Naive B cell (primary cell): ENCODE data around the gene PRKCA. TPM values are rescaled to one million over a fixed set of nuclear protein-coding genes. Genes with fewer than 3 reads are reported as not detected.
"Not testable (repeated sequence)": the region's sequence is repeated elsewhere in the genome, so short reads cannot be mapped to it uniquely, and the experiment has no call there.

ENCODE experiments used
- ATAC-seq, 2 donors: fragments of 150-1000 bp; cut with Tn5 transposase; 2 replicates each; pipeline ENCODE4 v1.10.0; 2021; ENCODE audit warnings: low read depth in 2 of 2, mild to moderate bottlenecking in 2 of 2, moderate library complexity in 2 of 2
- DNase-seq: peaks from one replicate; pipeline ENCODE4 v3.0.0; 2022
- H3K27ac Mint-ChIP-seq, 6 donors: one replicate each; pipeline ENCODE4 v1.8.0; 2020 to 2022; ENCODE audit warnings: mild to moderate bottlenecking in 6 of 6, mixed read lengths in 6 of 6, moderate library complexity in 5 of 6, inconsistent platforms in 2 of 6
- H3K27me3 Mint-ChIP-seq, 3 donors: one replicate each; pipeline ENCODE4 v1.8.0; 2021 to 2022; ENCODE audit warnings: mixed read lengths in 3 of 3, mild to moderate bottlenecking in 1 of 3
- H3K36me3 Mint-ChIP-seq, 2 donors: one replicate each; pipeline ENCODE4 v1.8.0; 2020 to 2022; ENCODE audit warnings: mixed read lengths in 2 of 2, inconsistent platforms in 1 of 2, mild to moderate bottlenecking in 1 of 2
- H3K4me1 Mint-ChIP-seq, 3 donors: one replicate each; pipeline ENCODE4 v1.8.0; 2020 to 2022; ENCODE audit warnings: mixed read lengths in 3 of 3, inconsistent platforms in 1 of 3, mild to moderate bottlenecking in 1 of 3, moderate library complexity in 1 of 3
- H3K4me3 Mint-ChIP-seq, 8 donors: one replicate each; pipeline ENCODE4 v1.8.0; 2020 to 2022; ENCODE audit warnings: mild to moderate bottlenecking in 8 of 8, mixed read lengths in 8 of 8, moderate library complexity in 8 of 8, inconsistent platforms in 2 of 8
- H3K9me3 Mint-ChIP-seq, 7 donors: one replicate each; pipeline ENCODE4 v1.8.0; 2020 to 2022; ENCODE audit warnings: mixed read lengths in 7 of 7, mild to moderate bottlenecking in 5 of 7, inconsistent platforms in 2 of 7, moderate library complexity in 1 of 7
- polyA plus RNA-seq, 6 donors: library from polyadenylated mRNA; unstranded; fragments of 300-500 nt; fragmentation: Illumina TruSeq; gene quantifications; one replicate each; pipeline ENCODE4 v1.2.3, GENCODE V29; 2021; ENCODE audit warnings: low read depth in 6 of 6

Gene PRKCA
- polyA plus RNA-seq, 6 donors from 2014 or later, result 0.03 to 0.06 TPM; not detected in 4

DNA sequence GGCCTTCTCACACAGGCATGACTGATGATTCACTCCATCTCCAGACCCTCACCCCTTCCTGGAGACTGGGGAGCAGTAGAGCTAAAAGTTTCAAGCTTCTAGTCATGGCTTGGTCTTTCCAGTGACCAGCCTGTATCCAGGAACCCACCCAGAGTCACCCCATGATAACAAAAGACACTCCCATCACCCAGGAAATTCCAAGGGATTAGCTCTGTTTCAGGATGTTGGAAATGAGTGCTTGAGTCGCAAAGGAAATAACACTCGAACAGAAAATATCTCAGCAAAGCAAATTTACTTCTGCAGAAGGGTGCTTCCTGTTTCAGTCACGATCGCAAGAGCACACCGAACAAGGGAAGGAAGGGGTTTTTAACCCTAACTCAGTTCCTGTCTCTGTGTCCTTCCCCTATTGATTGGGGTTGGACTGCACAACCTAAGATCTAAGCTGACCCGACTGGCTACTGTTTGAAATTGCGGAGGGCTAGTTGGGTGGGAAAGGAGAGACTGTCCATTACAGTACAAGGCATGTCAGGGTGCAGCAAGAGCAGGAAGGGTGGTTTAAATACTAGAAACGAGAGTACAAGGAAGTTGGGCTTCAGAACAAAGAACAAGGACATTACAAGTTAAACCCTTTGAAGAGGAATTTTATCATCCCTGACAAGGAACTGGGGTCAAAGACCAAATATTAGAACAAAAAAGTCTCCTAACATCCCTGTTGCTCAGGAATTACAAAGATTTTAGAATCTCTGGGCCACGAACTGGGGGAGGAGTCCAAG is 308.1 kb downstream of the PRKCA start:
- Mint-ChIP-seq H3K27ac (no peak overlapping the region), H3K9me3 (peaks cover 4 to 33% (median 19%) of the 10 kb centered on the region in 7 donors), H3K4me3 (no peak overlapping the region), H3K27me3 (peaks cover 0 to 11% (median 5%) of the 10 kb centered on the region in 3 donors), H3K4me1 (no peaks in the 10 kb centered on the region), H3K36me3 (no peaks in the 10 kb centered on the region)
- DNase-seq (no peak), ATAC-seq (no peak)

DNA sequence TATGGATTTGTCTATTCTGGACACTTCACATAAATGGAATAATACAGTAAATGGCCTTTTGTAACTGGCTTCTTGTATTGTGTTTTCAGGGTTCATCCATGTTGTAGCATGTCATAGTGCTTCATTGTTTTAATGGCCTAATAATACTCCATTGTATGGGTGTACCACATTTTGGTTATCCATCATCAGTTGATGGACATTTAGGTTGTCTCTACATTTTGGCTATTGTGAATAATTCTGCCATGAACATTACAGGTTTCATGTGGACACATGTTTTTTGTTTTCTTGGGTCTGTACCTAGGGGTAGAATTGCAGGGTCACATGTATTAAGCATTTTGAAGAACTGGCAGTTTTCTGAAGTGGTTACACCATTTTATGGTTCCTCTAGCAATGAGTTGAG is 309.0 kb downstream of the PRKCA start:
- Mint-ChIP-seq H3K27me3 (peaks cover 0 to 11% (median 6%) of the 10 kb centered on the region in 3 donors), H3K4me1 (no peaks in the 10 kb centered on the region), H3K36me3 (no peaks in the 10 kb centered on the region), H3K4me3 (no peak overlapping the region), H3K9me3 (peaks cover 4 to 33% (median 23%) of the 10 kb centered on the region in 7 donors), H3K27ac (no peak overlapping the region)
- no peak for DNase-seq
- no peak for ATAC-seq

DNA sequence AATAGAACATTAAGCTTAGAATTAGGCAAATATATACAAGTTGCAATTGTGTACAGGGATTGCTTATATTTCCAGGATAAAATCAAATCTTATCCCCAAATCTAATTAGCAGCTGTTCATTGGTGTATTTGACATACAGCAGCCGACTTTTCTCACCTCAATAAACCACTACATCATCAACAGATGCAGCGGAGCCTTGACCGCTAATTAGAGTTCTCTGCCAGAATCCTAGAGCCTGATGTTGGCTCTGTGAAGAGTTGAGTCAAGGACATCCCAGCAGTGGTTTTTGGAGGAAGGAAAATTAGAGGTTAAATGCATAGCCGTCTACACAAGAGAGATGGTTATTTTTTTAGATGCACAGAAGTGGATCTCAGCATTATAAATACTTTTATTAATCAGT is 310.6 kb downstream of the PRKCA start:
- H3K4me3 Mint-ChIP-seq, result no peak overlapping the region
- no peaks in the 10 kb centered on the region for H3K36me3 Mint-ChIP-seq
- no peak overlapping the region for H3K27ac Mint-ChIP-seq
- peaks cover 4 to 33% (median 23%) of the 10 kb centered on the region in 7 donors for H3K9me3 Mint-ChIP-seq
- peaks cover 0 to 11% (median 10%) of the 10 kb centered on the region in 3 donors for H3K27me3 Mint-ChIP-seq
- ATAC-seq (no peak), DNase-seq (no peak)
- no peaks in the 10 kb centered on the region for H3K4me1 Mint-ChIP-seq

DNA sequence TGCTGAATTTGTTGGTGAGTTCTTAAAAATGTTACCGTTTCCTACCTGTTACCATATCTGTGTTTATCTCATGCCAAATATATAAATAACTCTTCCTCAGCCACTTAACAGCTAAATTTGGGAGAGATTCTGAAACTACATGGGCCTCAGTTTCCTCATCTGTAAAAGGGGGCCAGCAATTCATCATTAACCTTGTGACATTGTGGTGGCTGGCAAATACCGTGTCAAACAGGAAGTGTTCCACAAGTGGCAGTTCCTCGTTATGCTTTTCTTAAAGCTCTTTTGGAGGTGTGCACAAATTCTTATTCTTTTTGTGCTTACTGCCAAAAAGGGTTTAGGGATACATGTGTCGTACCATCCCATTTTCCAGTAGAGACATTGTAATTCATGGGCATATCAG is 312.1 kb downstream of the PRKCA start:
- no peaks in the 10 kb centered on the region for H3K36me3 Mint-ChIP-seq
- H3K9me3 Mint-ChIP-seq, result peaks cover 2 to 30% (median 21%) of the 10 kb centered on the region in 7 donors
- no peaks in the 10 kb centered on the region for H3K4me1 Mint-ChIP-seq
- no peak overlapping the region for H3K27ac Mint-ChIP-seq
- H3K4me3 Mint-ChIP-seq, result no peak overlapping the region
- DNase-seq (no peak), ATAC-seq (no peak)
- peaks cover 0 to 11% (median 10%) of the 10 kb centered on the region in 3 donors for H3K27me3 Mint-ChIP-seq

DNA sequence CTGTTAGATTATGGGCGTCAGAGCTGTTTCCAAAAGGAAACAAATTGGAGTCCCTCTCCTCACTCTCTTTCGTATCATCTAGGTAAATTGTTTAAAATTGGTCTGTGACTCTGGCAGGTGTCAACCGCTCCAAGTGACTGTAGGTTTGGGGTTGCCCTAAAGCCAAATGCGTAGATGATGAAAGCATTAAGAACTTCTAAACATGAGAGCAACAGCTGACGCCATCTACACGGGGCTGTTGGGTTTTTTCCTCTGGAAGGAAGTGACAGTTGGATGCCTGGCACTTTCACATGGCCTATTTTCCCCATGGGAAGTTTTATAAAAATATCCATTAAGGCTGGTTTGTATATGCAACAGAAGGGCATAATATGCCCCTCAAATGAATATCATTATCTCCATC is 316.8 kb downstream of the PRKCA start:
- DNase-seq, result no peak
- H3K9me3 Mint-ChIP-seq, result peaks cover 0 to 3% (median 0%) of the 10 kb centered on the region in 7 donors
- no peaks in the 10 kb centered on the region for H3K4me1 Mint-ChIP-seq
- H3K27me3 Mint-ChIP-seq, result peaks cover 0 to 22% (median 19%) of the 10 kb centered on the region in 3 donors
- no peak overlapping the region for H3K27ac Mint-ChIP-seq
- ATAC-seq, result no peak
- no peak overlapping the region for H3K4me3 Mint-ChIP-seq
- H3K36me3 Mint-ChIP-seq, result no peaks in the 10 kb centered on the region

DNA sequence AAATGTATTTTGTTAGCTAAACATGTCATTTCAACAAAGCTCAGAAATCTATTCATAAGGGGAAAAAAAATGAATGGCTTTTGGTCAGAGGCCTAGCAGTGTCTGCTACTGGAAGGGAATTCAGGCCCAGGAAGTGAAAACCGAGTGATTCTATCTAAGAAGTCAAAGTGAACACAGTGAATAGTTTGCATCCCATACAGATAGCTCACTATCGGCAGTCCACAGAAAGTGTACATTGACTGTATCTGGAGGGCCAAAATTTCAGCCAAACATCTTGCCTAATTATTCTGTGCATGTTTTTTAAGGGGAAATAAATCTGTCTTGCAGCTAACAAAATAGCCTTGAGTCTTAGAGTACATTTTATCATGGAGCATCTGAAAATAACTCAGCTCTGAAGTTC is 318.1 kb downstream of the PRKCA start:
- Mint-ChIP-seq H3K4me1 (no peaks in the 10 kb centered on the region), H3K27me3 (peaks cover 0 to 19% (median 18%) of the 10 kb centered on the region in 3 donors)

DNA sequence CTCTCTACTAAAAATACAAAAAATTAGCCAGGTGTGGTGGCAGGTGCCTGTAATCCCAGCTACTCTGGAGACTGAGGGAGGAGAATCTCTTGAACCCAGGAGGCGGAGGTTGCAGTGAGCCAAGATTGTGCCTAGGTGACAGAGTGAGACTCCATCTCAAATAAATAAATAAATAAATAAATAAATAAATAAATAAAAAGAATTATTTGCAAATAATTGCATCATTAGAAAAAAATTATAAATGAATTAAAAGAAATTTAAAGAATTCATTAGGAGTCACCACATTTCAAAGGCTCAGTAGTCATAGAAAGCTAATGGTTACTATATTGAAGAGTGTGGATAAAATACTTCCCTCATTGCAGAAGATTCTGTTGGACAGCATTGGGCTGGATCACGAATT is 322.2 kb downstream of the PRKCA start:
- not testable (repeated sequence) for H3K4me1 Mint-ChIP-seq, H3K9me3 Mint-ChIP-seq, ATAC-seq, H3K36me3 Mint-ChIP-seq, DNase-seq, H3K4me3 Mint-ChIP-seq, H3K27ac Mint-ChIP-seq
- H3K27me3 Mint-ChIP-seq, result peaks cover 21 to 31% (median 23%) of the 10 kb centered on the region in 3 donors

More for the DNA sequence above, 318.1 kb downstream of the PRKCA start:
- Mint-ChIP-seq H3K36me3 (no peaks in the 10 kb centered on the region), H3K9me3 (peaks cover 0 to 3% (median 0%) of the 10 kb centered on the region in 7 donors), H3K27ac (no peak overlapping the region), H3K4me3 (no peak overlapping the region)
- DNase-seq, result no peak
- ATAC-seq, result no peak

DNA sequence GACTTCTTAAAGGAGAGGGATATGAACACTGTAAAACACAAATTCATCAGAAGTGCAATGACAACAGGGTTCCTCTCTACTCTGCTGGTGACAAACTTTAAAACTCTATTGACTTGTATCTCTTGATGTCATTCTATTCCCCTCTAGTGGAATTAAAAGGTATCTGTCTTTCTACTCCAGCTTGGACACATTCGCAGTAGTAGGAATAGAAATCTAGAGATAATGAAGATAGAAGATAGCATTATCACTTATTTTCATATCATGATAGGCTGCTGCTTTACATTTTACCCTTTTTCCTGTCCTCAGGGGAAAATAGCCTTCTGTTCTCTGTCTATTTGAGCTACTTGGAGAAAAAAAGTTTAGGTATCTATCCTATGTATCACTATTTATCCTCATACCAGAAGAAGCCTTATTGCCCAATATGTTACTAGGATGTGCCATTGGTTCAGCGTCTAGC is 322.9 kb downstream of the PRKCA start:
- no peaks in the 10 kb centered on the region for H3K9me3 Mint-ChIP-seq
- H3K36me3 Mint-ChIP-seq, result no peaks in the 10 kb centered on the region
- no peaks in the 10 kb centered on the region for H3K4me1 Mint-ChIP-seq
- DNase-seq (no peak), ATAC-seq (no peak)
- no peak overlapping the region for H3K4me3 Mint-ChIP-seq
- peaks cover 21 to 31% (median 23%) of the 10 kb centered on the region in 3 donors for H3K27me3 Mint-ChIP-seq
- no peak overlapping the region for H3K27ac Mint-ChIP-seq

DNA sequence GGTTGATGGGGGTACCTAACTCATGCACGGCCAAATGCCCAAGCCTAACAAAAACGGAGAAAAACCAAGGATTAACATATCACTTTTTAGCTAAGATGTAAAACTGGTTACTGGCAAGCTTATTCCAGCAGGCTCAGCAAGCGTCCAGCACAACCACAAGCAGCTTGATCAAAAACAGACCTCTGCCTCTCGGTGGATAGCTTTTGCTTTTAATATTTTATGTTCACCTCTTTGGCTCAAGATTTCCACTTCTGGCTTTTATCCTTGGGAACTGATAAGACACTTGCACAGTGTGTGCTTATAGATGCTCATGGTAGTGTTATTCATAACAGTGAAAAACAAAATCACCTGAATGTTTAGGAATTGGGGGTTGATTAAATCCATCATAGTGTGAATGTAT is 325.6 kb downstream of the PRKCA start:
- no peak overlapping the region for H3K4me3 Mint-ChIP-seq
- no peak for DNase-seq
- no peaks in the 10 kb centered on the region for H3K36me3 Mint-ChIP-seq
- no peak overlapping the region for H3K27ac Mint-ChIP-seq
- H3K9me3 Mint-ChIP-seq, result no peaks in the 10 kb centered on the region
- H3K27me3 Mint-ChIP-seq, result peaks cover 21 to 23% (median 22%) of the 10 kb centered on the region in 3 donors
- no peaks in the 10 kb centered on the region for H3K4me1 Mint-ChIP-seq
- ATAC-seq, result no peak

DNA sequence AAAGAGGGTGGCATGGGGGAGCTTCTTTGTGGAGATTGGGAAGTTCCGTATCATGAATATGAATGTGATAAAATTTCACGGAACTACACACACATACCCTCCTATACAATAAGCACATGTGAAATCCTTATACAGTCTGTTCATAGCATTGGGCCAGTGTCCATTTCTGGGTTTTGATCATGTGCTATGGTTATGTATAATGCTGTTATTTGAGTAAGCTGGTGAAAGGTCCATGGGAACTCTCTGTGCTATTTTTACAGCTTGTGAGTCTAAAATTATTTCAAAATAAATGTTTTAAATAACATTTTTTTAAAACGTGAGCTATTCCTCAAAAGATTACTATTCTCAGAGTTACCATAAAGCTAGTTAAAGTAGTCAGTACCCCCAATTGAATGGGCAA is 327.3 kb downstream of the PRKCA start:
- Mint-ChIP-seq H3K9me3 (no peaks in the 10 kb centered on the region), H3K4me3 (no peak overlapping the region), H3K27me3 (peaks cover 10 to 21% (median 17%) of the 10 kb centered on the region in 3 donors), H3K27ac (no peak overlapping the region), H3K36me3 (no peaks in the 10 kb centered on the region), H3K4me1 (no peaks in the 10 kb centered on the region)
- DNase-seq (no peak), ATAC-seq (no peak)

DNA sequence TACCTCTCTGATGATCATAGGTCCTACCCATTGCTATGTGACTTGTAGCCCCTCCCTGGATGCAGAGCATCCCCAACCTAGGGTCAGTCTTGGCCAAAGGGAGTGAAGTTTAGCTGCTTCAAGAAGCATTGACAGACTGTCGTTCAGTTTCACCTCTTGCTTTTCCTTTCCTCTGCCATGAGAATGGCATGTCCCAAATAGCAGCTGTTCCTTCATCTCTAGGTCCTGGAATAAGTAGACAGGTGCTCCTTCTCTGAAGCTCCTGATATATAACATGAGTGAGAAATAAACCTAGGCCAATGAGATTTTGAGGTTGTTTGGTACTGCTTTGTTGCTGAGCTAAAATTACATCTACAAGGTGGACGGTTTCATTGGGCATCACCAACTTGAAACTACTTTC is 328.0 kb downstream of the PRKCA start:
- no peak for DNase-seq
- ATAC-seq, result no peak
- H3K4me3 Mint-ChIP-seq, result no peak overlapping the region
- no peak overlapping the region for H3K27ac Mint-ChIP-seq
- no peaks in the 10 kb centered on the region for H3K9me3 Mint-ChIP-seq
- H3K4me1 Mint-ChIP-seq, result no peaks in the 10 kb centered on the region
- H3K36me3 Mint-ChIP-seq, result no peaks in the 10 kb centered on the region
- peaks cover 10 to 23% (median 21%) of the 10 kb centered on the region in 3 donors for H3K27me3 Mint-ChIP-seq

DNA sequence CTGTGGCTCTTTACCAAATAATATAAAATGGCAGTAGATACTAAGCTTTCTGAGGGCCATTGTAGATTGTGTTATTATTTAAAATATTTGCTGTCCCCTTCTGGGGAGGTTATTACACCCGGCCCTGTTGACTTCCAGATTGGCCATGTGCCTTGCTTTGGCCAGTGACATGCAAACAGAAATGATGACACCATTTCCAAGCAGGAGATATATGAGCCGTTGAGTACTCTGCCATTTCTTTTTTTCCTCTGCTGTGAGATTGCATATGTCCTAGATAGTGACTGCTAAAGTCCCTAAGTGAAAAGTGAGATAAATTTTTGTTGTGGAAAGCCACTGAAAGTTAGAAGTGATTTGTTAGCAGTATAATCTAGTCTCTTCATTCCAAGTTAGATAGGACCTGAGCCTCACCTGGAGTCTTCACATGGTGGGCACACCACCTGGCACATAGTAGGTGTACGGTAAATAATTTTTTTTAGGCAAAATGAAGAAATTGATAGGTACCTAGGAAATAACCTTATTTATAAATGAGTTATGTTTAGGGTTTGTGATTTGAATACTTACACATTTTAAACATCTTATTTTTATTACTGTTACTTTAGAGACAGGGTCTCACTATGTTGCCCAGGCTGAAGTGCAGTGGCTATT is 328.5 kb downstream of the PRKCA start:
- H3K4me3 Mint-ChIP-seq, result no peak overlapping the region
- no peak for ATAC-seq
- no peaks in the 10 kb centered on the region for H3K4me1 Mint-ChIP-seq
- no peaks in the 10 kb centered on the region for H3K36me3 Mint-ChIP-seq
- no peaks in the 10 kb centered on the region for H3K9me3 Mint-ChIP-seq
- H3K27me3 Mint-ChIP-seq, result peaks cover 10 to 28% (median 23%) of the 10 kb centered on the region in 3 donors
- no peak for DNase-seq
- no peak overlapping the region for H3K27ac Mint-ChIP-seq

DNA sequence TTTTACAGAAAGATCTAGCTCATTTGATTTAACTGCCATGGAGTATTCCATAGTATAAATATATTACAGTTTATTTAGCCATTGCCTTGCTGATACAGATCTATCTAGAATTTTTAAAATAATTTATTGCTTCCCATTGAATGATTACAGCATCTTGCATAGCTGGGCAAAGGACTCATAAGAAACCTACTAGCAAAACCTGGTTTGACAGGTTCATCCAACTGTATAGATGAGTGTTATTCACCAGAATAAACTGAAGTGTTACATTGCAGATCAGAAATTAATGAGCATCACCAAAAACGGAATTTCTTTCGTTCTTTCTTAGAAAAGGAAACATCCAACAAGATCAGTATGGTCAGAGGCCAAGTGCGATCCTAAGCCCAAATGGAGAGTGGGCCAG is 330.3 kb downstream of the PRKCA start:
- no peaks in the 10 kb centered on the region for H3K4me1 Mint-ChIP-seq
- no peaks in the 10 kb centered on the region for H3K36me3 Mint-ChIP-seq
- H3K27ac Mint-ChIP-seq, result no peak overlapping the region
- no peak overlapping the region for H3K4me3 Mint-ChIP-seq
- ATAC-seq (no peak), DNase-seq (no peak)
- peaks cover 1 to 22% (median 19%) of the 10 kb centered on the region in 3 donors for H3K27me3 Mint-ChIP-seq
- H3K9me3 Mint-ChIP-seq, result no peaks in the 10 kb centered on the region
